ENCODE results near the gene PEAK3.

DNA sequence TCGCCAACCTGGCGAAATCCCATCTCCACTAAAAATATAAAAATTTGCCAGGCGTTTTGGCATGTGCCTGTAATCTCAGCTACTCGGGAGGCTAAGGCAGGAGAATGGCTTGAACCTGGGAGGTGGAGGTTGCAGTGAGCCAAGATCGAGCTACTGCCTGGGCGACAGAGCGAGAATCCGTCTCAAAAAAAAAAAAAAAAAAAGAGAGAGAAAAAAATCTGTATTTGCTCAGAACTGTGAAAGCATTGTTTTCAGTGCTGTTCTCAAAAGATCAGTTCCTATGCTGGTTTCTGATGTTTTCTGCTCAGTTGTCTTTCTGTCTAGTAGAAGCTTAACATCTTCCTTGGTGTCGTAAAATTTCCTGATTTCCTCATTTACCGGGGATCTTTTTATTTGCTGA is 42.8 kb downstream of the PEAK3 start:
- TF ChIP-seq CTCF (IDR thresholded peaks at IDR 0.05) (no peak), POLR2A (IDR thresholded peaks at IDR 0.05) (no peak)
